Stimulated activated CD4-positive, alpha-beta T cell treated with anti-CD3 and anti-CD28 coated beads, Interleukin-4, amount 100 ng/mL, for 48 hours (primary cell): Measurements from ENCODE around the gene BSX.

Experiments used
- DNase-seq, 2 donors: peaks; one replicate each; pipeline ENCODE4 v3.0.0-alpha.2; 2020; ENCODE audit warnings: low read depth in 2 of 2

Gene BSX

GRCh38 chr11:122981388-122982264, at the start of gene BSX:
TSS of gene BSX (minus strand) at chr11:122981834. CDS start at chr11:122981671, 163 bp downstream.
- DNase-seq: peak; percentile 52 to 61

DNA sequence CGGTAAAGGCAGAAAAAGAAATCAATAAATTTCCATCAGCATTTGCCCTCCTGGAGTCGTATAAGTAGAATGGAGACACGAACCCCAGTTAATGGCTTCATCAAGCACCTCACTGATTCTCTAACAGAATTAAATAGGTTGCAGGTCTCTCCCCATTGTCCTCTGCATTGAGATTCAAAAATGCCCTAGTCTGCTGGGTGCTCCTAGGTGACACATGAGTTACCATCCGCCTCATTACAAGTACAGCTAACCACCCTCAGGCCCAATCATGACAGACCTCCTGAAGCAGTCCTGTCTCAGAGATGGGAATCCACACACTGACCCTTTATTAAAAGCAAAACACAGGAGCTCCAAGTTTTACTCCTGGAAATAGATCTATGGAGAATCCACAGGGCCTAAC, 48.9 kb upstream of the BSX start:
- no peak for DNase-seq

GRCh38 chr11:123020968-123021367, 39.3 kb upstream of the BSX start:
- peak in 1 of 2 donors; percentile 11 for DNase-seq

- no peak for DNase-seq
Observed at GRCh38 chr11:123018702-123019101, 37.1 kb upstream of the BSX start.

DNA sequence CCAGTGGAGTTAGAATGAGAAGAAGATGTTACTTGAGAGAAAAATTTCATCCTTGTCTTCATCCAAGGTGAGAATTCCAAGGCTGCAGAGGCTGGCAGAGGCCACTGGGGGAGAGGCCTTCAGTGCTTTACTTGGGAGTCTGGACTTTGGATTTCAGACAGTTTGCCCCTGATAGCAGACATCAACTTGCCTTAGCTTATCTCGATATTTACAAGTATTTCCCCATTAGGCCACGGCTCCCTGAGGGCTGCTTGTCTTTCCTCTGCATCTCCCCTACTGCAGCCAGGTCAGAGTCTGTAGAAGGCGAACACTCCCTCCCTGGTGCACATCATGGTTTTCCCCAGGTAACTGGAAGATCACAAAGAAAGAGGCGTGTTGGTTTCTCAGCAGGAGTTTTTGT, 29.9 kb upstream of the BSX start:
- no peak for DNase-seq

GRCh38 chr11:123006860-123007542, 25.4 kb upstream of the BSX start:
- no peak for DNase-seq

GRCh38 chr11:123000721-123001120, 19.1 kb upstream of the BSX start:
- DNase-seq: no peak

DNA sequence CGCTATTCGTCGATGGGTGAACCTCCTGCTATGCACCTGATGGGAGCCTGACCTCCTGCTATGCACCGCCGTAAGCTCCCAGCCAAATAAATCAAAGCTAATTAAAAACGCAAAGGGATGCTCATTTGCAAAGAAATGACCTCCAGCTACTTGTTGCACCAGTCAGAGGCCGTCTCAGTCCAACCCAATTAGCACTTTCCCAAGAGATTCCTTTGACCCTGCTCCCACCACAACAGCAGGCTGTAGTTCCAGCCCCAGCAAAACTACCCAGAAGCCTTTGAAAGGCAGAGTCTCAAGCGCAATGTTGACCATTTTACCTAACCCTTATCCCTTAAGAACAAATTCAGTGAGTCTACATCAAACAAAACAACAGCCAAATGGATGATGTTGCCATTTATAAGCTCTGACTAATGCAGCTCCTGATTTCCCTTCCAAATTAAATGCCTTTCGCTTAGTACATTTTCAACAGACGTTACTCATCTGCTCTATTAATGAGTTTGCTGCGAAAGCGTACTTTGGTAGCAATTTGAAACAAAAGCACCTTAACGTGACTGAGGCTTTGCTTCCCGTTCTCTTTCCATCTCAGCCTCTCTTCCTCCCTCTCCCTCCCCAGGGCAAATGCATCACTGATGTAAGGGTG, 17.2 kb upstream of the BSX start:
- no peak for DNase-seq

GRCh38 chr11:122995526-122995925, 13.9 kb upstream of the BSX start:
- no peak for DNase-seq

GRCh38 chr11:122984186-122985011, 2.8 kb upstream of the BSX start:
- DNase-seq: no peak

DNA sequence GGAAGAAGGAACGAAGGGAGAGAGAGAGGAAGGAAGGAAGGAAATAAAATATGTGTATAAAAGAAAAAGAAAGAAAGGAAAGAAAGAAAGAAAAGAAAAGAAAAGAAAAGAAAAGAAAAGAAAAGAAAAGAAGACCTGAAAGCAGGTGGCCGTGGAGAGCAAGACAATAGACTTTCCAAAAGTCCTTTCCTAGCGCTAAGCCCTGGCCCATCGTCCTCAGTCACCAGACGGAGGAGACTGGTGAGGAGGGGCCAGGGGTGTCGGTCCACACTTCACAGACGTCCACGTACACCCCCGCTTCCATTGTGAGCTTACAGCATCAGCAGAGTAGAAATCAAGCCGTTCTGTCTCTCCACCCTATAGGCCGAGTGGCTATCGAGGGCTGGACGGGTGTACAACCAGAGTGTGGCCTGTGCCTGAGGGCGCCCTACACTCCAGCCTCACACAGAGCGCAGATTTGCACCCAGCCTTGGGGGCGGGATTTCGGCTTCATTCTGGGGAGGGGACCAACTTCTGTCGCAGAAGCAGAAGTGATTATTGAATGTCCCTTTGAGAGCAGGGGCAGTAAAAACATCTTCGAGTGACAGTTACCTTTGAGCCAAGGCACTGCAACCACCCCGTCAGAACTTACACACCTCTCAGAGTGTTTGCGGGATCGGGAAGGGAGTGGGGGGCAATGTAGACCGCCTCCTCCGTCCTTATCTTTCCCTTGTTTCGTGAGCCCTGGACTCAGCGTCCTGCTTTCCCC, 2.0 kb upstream of the BSX start:
- DNase-seq: no peak

DNA sequence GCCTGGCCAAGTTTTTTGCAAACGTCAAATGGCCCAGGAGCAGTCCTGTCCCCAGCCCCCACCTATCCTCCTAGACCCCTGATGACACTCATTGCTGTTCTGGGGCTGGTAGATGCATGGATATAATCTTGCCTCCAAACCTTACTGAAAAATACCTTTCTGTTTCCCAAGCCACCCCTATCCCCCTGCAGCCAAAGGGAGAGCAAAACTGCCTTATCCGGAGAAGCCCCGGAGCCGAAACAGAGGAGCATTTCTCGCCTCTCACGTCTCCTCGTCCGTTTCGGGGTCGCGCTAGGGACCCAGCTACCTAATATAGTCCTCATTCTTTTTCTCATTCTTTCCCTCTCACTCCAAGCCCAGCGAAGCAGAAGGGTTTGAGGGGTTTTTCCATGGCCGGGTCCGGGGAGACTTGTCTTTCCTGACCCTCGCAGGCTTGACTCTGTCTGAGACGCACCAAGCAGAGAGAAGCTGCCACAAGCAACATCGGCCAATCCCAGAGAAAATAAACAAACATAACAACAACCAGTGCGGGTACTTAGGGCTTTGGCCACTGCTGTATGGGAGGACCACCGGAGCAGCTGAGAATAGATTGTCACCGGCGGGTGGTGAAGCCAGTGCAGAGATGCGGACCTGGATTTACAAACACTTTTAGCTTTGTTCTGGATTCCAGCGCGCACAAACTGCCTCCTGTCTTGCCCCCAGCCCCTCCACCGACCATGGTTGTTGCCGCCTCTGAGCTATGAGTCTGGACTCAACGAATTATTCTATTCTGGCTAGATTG, 1.6 kb downstream of the BSX start:
- no peak for DNase-seq

- no peak for DNase-seq
Observed at GRCh38 chr11:122979103-122979814, 2.4 kb downstream of the BSX start.

- DNase-seq: no peak
Observed at GRCh38 chr11:122978299-122978620, 3.4 kb downstream of the BSX start.

DNA sequence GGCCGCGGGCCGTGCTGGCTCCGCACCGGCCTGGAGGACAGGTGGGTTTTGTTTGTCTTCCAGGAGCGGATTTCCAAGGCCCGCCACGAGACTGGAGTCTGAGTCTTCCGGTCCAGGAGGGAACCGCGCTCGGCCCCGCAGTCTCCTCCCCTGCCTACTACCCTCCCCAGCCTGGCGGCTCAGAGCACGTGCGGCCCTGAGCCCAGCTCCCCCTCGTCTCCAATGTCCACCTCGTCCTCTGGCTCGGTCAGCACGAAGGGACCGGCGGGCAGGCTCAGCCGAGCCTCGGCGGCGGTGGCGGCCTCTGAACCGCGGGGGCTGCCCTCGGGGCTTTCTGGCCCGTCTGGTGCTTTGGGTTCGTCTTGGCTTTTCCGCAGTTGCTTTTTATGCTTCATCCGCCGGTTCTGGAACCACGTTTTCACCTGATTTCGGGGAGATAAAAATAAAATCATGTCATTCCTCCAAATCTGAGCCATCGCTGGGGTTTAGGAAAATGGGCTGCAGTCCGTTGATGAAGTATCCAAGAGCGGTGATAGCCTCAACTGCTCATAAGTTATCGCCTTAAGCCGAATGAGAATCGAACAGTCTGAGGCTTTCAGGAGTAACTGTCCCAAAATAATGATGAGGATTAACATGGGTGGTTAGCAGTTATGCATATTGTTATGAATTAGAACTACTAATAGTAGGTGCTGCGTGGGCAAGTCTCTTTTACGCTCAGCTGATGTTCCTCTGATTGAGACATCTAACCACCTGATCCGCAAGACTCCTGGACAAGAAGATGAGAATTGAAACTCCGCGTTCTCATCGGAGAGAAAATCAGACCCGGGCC, 4.0 kb downstream of the BSX start:
- DNase-seq: no peak

DNA sequence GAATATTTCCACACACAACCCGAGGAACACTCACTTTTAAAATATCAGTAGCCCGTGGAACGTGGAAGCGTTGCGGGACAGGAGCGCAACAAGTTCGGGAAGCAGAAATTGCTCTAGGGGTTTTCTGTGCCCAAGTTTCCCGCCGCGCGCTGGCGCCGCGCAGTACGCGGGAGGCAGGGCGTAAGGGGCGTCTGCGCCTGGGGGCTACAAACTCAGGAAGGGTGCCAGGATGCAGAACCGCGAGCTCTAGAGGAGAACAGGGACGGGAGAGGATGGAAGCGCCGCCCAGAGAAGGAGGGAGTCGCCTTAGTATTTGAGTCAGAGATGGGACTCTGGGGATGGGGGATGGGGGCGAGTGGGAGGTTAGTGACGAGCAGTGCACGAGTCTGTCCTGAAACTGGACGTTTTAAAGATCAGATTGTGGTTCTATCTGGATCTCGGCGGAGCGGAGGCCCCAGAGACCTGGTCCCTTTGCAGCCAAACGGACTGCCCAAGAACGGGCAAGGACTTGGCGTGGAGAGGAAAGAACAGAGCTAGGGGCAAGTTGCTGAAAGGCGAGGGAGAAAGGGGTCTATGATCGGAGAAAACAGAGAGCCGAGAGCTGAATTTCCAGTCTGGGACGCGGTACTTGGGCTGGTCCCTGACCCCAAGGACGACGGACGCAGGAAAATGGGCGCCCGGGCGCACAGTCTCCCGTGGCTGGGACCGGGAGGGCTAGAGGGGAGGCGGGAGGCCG, 4.7 kb downstream of the BSX start:
- no peak for DNase-seq

DNA sequence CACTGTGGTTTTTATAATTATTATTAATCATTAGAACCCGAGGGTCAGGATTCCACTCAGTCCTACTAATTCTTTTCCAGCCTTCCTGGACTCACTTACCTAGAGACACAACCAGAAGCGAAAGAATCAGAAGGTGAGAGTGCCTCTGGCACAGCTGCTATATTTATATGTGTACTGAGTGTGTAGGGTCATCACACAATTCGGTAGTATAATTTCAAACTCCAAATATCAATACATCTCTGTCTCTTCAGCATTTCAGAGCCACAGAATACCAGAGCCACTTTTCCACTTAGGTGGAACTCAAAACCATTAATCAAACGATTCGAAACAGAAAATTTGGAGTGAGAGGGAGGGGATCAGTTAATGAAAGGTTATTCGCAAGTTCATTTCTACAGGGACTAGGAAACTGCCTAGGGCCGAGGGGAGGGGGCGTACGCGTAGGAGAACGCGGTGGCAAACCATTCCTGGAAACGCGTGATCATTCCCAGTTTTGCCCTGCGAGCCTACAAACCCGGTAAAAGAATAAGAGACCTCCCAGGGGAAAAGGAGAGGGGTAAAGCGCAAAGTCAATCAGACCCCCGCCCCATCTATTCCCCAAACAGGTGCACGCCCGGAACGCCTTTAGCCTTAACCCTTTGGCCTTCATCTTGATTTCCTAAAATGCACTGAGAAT, 5.4 kb downstream of the BSX start:
- no peak for DNase-seq

DNA sequence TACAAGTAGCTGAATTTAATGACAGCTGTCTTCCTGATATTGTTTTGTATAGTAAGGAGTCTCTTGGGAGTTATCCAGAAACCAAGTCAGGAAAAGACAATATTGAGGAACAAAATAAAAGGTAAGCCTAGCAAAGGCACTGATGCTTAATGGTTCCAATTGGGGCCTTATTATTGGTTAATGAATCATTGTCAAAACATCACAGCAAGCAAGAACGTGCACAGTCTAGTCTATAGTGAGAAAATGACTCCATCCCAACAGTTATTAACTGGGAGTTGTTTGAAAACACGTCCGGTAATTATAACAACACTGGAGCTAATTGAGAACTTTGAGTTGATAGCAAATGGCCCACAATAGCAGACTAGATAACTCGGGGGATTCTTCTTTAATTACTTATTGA, 17.7 kb downstream of the BSX start:
- DNase-seq: no peak
